HG02759 (cell line): ENCODE measurements around the gene TNFRSF4.

Experiments used
- ATAC-seq: cut with Tn5 transposase; IDR thresholded peaks from one replicate; pipeline ENCODE4 v1.9.1; 2021; ENCODE audit warnings: mild to moderate bottlenecking, moderate library complexity; ENCODE audit not compliant: unreplicated experiment

TNFRSF4 gene

GRCh38 chr1:1245817-1246576 lies 32.0 kb upstream of the TNFRSF4 start:
- ATAC-seq, result no peak

GRCh38 chr1:1245178-1245816 lies 31.3 kb upstream of the TNFRSF4 start:
- no peak for ATAC-seq

- no peak for ATAC-seq
Observed at GRCh38 chr1:1244192-1244811, 30.3 kb upstream of the TNFRSF4 start.

- no peak for ATAC-seq
Observed at GRCh38 chr1:1243807-1244191, 29.8 kb upstream of the TNFRSF4 start.

DNA sequence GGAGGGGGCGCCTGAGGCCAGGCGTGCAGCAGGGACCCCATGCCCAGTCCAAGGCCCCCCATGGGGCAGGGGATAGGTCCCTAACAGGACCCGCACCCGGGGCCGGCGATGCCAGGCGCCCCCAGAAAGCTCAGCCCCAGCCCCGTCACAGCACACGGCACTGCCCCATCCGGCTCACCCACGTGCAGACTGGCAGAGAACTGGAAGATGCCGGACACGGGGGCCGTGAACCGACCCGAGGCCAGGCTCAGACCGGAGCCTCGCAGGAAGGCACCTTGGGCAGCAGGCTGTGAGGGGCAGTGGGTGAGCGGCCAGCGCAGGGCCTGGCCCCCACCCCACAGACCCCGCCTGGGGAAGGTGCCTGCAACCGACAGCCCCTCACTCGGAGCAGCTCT lies 29.3 kb upstream of the TNFRSF4 start:
- ATAC-seq, result no peak

- ATAC-seq, result no peak
Observed at GRCh38 chr1:1242461-1243265, 28.7 kb upstream of the TNFRSF4 start.

GRCh38 chr1:1241588-1242219 lies 27.8 kb upstream of the TNFRSF4 start:
- no peak for ATAC-seq

GRCh38 chr1:1240822-1241587 lies 27.1 kb upstream of the TNFRSF4 start:
- ATAC-seq, result no peak

GRCh38 chr1:1240348-1240732 lies 26.4 kb upstream of the TNFRSF4 start:
- ATAC-seq, result no peak

DNA sequence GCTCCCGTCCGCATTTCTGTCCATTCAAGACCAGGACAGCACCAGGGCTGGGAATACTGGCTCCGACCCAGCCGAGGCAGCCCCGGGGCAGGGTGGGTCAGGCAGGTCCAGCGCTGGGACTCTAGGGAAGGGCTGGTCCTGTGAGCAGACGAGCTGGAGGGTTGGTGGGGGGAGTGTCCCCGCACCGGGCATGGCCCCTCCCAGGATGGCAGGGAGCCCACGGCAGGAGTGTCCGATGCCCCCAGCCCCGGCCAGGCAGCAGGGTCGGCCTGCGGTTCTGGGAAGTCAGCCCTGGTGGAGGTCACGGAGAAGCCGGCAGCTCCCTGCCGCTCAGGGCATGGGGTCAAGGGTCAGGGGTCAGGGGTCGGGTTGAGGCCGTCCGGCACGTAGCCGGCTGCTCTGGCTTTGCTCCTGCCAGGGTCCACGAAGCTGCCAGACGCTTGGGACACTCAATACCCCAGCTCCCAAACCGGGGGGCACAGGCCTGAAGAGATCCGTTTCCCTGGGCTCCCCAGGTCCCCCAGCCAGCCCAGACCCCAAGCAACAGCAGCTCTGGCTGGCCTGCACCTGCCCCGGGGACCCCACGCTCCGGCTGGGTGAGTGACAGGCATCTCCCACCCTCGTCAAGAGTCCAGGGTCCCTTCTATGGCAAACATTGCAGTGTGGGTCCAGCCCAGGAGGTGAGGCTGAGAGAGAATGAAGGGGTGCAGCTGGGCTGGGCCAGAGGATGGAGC lies 25.8 kb upstream of the TNFRSF4 start:
- no peak for ATAC-seq

DNA sequence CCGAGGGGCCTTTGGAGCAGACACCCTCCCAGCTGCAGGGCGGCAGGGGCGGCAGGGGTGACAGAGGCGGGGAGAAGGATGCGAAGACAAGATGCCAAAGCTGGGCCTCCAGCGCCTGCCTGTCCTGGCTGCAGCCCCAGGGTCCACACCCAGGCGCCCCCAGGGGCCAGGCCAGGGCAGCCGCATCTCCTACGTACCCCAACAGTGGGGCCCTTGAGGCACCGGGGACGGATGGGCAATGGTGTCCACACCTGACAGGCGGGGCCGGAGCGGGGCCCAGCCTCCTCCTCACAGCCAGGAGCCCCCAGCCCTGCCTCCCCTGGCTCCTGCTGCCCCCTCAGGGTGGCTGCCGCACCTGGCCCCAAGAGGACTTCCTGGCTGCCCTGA lies 25.3 kb upstream of the TNFRSF4 start:
- no peak for ATAC-seq

DNA sequence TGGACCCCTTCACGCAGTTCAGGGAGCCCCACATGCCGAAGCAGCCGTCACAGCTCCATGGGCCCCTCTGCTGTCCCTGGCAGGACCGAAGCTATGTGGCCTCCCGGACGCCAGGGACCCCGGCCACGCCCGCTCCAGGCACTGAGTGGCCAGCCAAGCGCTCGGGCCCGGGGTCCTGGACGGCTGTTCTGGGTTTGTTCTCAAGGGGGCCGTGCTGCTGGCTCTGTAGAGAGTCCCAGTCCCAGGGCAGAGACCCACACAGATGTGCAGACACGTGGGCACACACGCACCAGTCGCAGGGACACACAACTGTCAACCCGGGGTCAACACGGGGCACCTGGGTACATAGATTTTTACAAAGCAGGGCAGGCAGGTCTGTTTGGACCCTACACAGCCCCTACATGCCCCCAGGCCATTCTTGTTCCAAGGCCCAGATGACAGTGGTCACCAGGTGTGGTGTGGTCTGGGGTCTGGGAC lies 24.8 kb upstream of the TNFRSF4 start:
- no peak for ATAC-seq

DNA sequence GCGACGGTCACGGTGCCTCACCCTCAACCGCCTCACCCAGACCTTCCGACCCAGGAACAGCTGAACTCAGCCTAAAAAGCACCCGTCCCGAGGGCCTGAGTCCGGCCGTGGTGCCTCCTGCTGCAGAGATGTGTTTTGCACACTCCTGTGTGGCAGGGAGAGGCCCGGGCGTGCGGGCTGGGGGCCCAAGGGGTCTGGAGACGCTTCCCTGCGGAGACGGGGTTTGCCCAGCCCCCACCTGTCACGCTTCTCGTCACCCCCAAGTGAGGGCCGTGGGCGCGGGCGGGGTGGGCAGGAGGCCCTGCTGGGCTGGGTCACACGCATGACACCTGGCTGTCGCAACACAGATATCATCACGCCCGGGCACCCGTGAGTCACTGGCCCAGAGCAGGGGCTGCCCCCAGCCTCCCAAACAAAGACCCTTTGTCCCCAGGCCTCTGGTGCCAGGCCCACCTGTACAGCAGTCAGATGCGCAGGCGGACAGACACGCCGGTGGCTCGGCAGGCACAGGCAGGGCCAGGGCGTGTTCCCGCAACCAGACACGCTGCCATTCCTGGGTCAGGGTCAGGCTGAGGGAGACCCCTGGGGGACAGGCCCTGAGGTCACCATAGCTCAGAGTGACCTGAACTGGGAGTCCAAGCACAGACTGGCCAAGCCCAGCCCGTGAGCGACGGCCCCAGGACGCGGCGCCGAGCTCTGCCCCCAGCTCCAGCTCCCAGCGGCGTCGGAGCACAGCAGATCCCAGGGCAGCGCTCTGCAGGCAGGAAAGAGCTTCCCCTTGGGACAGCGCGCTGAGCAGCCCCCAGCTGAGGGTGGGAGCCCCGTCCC lies 24.1 kb upstream of the TNFRSF4 start:
- ATAC-seq, result no peak

- ATAC-seq, result no peak
Observed at GRCh38 chr1:1236945-1237873, 23.3 kb upstream of the TNFRSF4 start.

DNA sequence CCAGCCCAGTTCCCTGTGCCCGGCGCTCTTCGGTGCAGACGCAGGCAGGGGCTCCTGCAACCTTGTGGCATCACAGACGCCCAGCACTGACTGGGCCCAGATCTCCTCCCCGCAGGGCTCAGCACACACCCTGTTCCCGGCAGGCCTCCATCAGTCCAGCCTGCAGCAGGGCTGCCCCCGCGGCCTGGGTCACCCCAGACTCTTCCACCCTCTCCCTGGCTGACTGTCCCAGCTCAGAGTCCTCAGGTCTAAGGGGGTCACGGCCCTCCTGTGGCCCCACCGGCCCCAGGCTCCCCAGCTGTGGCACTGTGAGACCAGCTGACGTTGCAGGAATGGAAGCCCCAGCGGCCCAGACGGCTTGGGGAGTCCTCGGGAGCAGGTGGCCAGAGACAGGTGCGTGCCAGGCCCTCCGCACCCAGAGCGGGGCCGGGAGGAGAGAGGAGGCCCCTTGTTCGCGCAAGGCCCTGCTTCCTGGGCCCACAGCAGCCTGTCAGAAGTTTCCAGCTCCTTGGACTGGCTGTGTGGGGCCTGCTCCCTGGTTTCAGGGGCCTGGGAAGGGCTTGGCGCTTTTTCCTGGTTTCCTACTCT lies 22.3 kb upstream of the TNFRSF4 start:
- ATAC-seq, result no peak

DNA sequence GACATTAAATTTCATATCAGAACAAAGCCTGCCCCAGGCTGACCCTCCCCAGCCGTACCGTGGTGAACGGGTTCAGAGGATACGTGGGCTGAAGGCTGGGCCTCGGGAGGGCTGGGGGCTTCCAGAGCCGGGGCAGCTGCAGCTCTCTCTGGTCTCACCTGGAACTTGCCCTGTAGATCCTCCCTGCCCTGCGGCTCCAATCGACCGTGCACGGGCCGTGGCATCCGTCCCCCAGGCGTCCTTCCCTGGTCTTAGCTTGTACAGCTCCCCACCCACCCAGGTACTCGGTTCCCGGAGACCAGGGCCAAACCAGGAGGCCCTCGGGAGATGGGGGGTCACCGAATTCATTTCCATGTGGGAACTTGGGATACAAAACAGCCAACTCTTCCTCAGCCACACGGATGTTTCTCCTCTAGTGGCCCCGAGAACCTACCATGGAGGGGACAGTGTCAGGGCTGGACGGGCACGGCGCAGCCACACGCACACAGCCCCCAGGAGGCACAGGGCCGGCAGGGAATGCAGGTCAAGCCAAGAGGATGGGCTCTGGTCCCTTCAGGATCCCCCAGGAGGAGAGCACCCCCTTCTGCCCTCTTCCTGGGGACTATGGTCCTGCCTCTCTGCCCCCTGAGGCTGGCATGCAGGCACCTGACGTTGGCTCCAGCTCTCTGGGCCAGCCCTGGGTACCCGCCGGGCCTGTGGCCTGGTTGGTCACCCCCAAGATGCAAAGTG lies 21.2 kb upstream of the TNFRSF4 start:
- no peak for ATAC-seq
